Stimulated activated CD8-positive, alpha-beta memory T cell treated with anti-CD3 and anti-CD28 coated beads, Interleukin-7, amount 100 ng/mL, for 4 hours (primary cell): ENCODE results near the gene MYRFL.
"Not testable (repeated sequence)": the region's sequence is repeated elsewhere in the genome, so short reads cannot be mapped to it uniquely, and the experiment has no call there.

Experiments
- DNase-seq, 2 donors: peaks; one replicate each; pipeline ENCODE4 v3.0.0-alpha.2; 2020; ENCODE audit warnings: low read depth in 2 of 2

MYRFL gene

GRCh38 chr12:69824966-69825560 is at the start of gene MYRFL:
Gene MYRFL, plus strand, starts transcription at chr12:69825227. Its CDS starts 291 bp downstream, at chr12:69825518.
- no peak for DNase-seq

DNA sequence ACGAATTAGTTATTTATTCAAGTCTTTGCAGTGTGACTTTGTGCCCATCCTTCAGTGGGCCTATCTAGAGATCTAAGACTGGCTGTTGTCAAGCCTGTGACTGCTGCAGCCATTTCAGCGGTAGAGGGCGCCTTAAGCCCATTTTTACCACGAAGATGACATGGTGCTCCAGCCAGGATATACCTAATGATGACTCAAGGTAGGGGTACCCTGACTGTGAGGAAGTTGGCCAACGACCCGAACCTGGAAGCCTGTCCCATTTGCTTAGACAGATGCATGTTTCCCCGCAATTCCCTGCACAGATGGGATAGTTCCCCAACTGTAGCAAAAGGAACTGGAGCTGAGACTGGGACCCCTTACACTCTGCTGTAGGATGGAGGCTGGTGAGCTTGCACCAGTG is 45.1 kb upstream of the MYRFL start:
- DNase-seq, result no peak

GRCh38 chr12:69783365-69783764 is 41.7 kb upstream of the MYRFL start:
- DNase-seq, result no peak

GRCh38 chr12:69789351-69789750 is 35.7 kb upstream of the MYRFL start:
- no peak for DNase-seq

DNA sequence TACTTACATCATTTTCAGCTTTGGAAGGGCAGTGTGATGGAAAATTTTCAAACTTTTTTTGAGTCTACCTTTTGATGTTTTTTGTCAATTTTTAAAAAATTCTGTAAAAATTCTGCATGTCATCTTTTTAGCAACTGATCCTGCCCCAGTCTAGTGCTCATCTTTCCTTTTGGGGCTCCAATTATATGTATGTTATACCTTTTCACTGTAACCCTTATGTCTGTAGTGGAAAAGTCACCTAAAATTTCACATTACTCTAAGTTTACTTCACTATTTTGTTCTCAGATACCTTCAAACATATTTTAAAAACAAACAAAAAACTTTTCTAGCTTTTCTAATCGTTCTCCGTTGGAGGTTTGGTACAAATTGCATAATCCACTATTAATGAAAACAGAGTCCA is 32.5 kb upstream of the MYRFL start:
- no peak for DNase-seq

- not testable (repeated sequence) for DNase-seq
These were observed 17.7 kb upstream of the MYRFL start for GRCh38 chr12:69807101-69807897.

DNA sequence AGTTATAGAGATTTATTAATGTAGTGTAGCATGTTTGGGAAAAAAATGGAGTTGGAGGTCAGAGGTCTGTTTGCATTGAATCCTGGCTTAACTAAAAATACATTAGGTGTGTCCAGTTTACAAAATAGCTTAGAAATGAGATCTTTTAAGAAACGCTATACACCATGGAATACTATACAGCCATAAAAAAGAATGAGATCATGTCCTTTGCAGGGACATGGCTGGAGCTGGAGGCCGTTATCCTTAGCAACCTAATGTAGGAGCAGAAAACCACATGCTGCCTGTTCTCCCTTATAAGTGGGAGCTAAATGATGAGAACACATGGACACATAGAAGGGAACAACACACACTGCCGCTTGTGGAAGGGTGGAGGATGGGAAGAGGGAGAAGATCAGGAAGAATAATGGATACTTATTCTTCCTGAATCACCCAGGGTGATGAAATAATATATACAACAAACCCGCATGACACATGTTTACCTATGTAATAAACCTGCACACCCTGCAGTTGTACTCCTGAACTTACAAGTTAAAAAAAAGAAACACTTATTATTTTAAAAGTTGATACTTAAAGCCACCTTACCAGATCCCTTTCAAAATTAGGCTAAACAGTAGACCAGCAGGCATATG is 14.0 kb upstream of the MYRFL start:
- no peak for DNase-seq

GRCh38 chr12:69816082-69816481 is 8.9 kb upstream of the MYRFL start:
- DNase-seq, result no peak

- DNase-seq, result no peak
These were observed 4.0 kb upstream of the MYRFL start for GRCh38 chr12:69821032-69821455.

DNA sequence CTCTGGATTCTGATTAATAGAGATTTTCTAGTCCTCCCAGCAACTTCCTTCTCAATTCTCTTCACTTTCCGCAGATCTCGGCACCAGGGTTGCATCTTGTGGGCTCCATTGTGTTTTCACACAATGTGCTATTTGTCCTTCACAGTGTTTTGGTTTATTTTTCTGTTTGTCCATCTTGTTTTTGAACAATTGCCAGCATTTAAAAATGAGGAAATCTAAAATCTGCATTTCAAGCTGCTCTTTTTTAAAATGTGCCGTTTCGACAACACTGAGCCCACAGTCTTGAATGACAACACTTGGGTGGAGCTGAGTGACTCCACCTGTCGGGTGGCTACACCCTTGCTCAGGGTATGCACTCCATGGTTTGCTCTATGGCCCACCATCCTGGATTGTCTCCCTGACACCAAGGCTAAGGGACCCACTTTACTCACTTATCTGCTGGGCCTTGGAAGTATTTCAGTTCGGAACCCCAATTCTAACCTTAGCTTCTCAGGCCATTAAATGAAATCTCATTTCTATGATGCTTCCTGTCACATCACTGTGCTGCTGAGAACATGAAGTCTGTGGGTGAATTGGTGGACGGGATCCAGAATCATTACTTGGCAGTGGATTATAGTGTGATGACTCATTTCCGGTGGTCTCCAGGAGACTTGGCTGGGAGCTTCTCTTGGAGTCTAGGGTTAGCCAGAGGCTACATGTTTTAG is 3.4 kb upstream of the MYRFL start:
- no peak for DNase-seq

DNA sequence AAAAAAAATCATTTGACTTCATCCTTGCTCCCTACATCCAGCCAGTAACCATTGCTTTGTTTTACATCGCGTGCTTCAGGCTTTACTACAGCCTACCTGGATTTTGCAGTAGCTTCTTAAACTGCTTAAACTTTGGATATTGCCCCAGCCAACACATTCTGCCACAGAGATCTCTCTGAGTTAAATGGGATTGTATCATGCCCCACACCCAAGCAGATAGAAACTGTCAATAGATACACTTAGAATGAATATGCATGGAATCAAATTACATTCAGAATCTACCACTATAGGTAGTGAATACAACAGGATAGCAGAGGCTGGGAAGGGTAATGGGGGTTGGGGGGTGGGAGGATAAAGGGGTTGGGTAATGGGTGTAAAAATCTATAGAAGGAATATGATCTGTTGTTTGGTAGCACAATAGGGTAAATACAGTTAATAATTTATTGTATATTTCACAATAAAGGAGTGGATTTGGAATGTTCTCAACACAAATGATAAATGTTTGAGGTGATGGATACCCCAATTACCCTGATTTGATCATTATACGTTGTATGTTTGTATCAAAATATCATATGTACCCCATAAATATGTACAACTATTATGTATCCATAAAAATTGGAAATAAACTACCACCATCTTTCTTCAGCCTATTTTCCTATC is 2.7 kb upstream of the MYRFL start:
- DNase-seq, result no peak

DNA sequence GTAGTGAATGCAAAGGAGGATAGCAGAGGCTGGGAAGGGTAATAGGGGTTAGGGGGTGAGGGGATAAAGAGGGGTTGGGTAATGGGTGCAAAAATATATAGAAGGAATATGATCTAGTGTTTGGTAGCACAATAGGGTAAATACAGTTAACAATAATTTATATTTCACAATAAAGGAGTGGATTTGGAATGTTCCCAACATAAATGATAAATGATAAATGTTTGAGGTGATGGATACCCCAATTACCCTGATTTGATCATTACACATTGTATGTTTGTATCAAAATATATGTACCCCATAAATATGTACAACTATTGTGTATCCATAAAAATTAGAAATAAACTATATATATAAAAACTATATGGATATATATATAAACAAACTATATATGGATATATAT is 999 bp upstream of the MYRFL start:
- DNase-seq, result no peak

GRCh38 chr12:69828897-69829296 is 3.9 kb downstream of the MYRFL start:
- no peak for DNase-seq

DNA sequence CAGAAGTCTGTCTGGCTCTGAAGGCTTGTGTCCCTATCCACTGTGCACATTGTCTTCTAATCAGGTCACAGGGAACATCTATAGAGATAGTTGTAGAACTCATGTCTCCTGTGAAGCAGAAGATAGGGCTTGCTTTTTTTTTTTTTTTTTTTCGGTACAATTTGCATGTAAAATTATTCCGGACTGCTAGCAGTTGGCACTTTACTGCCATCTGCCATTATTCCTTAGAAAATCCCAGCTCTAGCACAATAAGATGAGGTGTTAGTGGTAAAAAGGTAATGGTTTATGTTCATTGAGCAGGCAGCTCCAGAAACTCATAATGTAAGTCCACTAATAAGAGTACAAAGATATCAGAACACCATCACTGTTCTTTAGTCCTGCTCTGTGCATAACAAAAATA is 8.7 kb downstream of the MYRFL start:
- no peak for DNase-seq

DNA sequence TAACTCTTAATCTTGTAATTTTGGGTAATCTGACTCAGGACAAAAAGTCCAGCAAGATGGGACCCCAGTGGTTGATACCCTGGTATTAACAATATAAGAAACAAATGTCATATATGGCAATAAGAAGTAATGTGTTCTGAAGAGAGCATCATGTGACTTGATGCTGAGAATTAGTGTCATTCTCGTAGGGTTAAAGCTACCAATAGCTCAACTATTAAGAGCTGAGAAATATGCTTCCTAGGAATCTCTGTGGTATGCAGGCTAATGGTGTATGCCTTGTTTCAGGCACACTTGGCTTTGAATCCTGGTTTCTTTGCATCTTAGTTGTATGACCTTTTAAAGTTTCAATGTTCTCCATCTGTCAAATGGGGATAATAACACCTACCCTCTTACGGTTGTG is 9.1 kb downstream of the MYRFL start:
- DNase-seq, result no peak

GRCh38 chr12:69834576-69834975 is 9.5 kb downstream of the MYRFL start:
- no peak for DNase-seq

DNA sequence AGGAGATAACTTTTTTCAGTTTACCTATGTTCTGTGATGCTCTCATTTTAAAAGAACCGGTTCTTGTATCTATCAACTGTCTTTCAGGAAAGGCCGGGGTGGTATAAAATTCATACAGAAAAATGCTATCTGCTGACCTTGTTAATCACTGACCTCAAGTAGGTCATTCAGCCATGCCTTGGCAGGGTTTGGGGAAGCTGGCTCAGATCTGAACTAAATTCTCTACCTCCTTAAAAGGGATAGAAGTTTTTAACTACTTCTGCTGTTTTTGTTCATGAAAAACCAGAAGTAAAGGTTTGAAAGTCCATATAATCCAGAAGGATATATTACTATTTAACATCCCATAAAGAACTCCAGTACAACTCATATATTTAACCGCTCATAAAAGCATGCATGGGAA is 10.1 kb downstream of the MYRFL start:
- DNase-seq, result no peak

DNA sequence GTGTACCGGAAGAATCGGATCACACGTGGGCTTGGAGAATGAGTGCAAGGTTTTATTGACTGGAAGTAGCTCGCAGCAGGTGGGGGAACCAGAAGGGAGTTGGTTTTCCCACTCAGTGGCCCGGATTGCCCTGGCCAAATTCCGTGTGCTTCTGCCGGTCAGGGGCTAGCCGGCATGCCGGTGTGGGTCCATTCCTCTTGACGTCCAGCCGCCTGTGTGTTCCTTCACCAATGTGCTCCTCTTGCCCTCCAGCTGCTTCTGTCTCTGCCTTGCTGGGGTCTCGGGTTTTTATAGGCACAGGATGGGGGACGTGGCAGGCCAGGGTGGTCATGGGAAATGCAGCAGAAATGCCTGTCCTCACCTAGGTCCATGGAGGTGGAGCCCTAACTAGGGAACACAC is 11.0 kb downstream of the MYRFL start:
- no peak for DNase-seq

GRCh38 chr12:69837191-69837590 is 12.2 kb downstream of the MYRFL start:
- DNase-seq, result no peak

GRCh38 chr12:69837657-69838415 is 12.8 kb downstream of the MYRFL start:
- DNase-seq, result no peak

DNA sequence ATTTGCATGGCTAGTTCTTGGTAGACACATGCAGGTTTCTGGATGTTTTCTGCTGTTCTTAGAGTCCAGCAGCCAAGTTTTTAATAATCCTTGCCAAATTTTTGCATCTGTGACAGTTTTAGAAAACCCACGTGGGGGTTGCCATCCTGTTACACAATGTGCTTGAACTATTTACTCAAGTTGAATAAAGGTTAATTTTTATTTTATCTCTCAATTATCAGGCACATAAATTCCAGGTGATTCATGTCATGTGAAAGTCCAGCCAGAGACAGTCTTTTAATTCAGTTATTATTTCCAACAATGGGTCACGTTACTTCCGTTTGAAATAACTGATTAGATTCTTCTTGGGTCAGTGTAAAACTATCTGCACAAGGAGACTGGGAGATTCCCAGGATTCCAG is 15.7 kb downstream of the MYRFL start:
- no peak for DNase-seq
